ENCODE results near the gene KLF13.

Gene KLF13

DNA sequence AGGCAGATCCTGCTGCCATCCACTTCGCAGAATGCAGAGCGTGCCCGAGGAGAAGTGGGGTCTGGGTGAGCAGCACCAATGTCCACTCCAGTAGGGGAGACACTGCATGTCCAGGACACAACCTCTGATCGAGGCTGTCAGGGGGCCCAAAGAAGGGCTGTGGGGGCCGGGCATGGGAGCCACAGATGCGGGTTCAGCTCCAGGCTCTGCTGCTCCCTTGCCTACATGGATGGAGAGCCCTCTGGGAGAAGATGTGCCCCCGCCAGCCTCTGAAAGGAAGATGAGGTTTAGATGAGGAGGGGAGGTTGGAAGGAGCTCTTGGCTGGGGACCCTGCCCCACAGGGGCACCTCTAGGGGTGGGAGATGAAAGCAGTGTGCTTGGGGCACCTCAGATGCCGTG is 75.4 kb downstream of the KLF13 start:
- peaks cover 11% of the 10 kb centered on the region; the same call in 1 of the 2 replicates for H3K4me1 ChIP-seq (ENCODE audit: low read length)
- H3K9me3 ChIP-seq (replicated peaks; ENCODE audit: insufficient read depth, low read length) = no peaks in the 10 kb centered on the region
- H3K9ac ChIP-seq (ENCODE audit: low read length) = no peak overlapping the region
- 0 out of 2 replicates have a peak, but pooled peaks cover 5% of the 10 kb centered on the region for H3F3A ChIP-seq (ENCODE audit: insufficient read depth, low read length)
- H3K9me2 ChIP-seq (replicated peaks; ENCODE audit: insufficient read depth, low read length) = no peaks in the 10 kb centered on the region
- no peaks in the 10 kb centered on the region for H3K36me3 ChIP-seq (replicated peaks; ENCODE audit: insufficient read depth, low read length)
- H3K79me2 ChIP-seq (ENCODE audit: low read length) = no peaks in the 10 kb centered on the region
- H3K27ac ChIP-seq (ENCODE audit: low read length) = no peak overlapping the region
- no peak overlapping the region for H3K4me2 ChIP-seq (ENCODE audit: low read depth, low read length)
- no peaks in the 10 kb centered on the region for H3K27me3 ChIP-seq (replicated peaks; ENCODE audit: insufficient read depth, low read length)
- DNase-seq = no peak
- no peak overlapping the region for H3K4me3 ChIP-seq (ENCODE audit: low read length)
- no peaks in the 10 kb centered on the region for H4K20me1 ChIP-seq (ENCODE audit: insufficient read depth, low read length)
- TF ChIP-seq EZH2phosphoT487 (IDR thresholded peaks at IDR 0.05; ENCODE audit: low read length) (no peak), EZH2 (optimal IDR thresholded peaks at IDR 0.05; ENCODE audit: low read depth, low read length) (no peak)
- TF ChIP-seq, protein P1, sequence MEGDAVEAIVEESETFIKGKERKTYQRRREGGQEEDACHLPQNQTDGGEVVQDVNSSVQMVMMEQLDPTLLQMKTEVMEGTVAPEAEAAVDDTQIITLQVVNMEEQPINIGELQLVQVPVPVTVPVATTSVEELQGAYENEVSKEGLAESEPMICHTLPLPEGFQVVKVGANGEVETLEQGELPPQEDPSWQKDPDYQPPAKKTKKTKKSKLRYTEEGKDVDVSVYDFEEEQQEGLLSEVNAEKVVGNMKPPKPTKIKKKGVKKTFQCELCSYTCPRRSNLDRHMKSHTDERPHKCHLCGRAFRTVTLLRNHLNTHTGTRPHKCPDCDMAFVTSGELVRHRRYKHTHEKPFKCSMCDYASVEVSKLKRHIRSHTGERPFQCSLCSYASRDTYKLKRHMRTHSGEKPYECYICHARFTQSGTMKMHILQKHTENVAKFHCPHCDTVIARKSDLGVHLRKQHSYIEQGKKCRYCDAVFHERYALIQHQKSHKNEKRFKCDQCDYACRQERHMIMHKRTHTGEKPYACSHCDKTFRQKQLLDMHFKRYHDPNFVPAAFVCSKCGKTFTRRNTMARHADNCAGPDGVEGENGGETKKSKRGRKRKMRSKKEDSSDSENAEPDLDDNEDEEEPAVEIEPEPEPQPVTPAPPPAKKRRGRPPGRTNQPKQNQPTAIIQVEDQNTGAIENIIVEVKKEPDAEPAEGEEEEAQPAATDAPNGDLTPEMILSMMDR (IDR thresholded peaks at IDR 0.05; ENCODE audit: low read length) = no peak
- H2AFZ ChIP-seq (ENCODE audit: low read length) = no peak overlapping the region

DNA sequence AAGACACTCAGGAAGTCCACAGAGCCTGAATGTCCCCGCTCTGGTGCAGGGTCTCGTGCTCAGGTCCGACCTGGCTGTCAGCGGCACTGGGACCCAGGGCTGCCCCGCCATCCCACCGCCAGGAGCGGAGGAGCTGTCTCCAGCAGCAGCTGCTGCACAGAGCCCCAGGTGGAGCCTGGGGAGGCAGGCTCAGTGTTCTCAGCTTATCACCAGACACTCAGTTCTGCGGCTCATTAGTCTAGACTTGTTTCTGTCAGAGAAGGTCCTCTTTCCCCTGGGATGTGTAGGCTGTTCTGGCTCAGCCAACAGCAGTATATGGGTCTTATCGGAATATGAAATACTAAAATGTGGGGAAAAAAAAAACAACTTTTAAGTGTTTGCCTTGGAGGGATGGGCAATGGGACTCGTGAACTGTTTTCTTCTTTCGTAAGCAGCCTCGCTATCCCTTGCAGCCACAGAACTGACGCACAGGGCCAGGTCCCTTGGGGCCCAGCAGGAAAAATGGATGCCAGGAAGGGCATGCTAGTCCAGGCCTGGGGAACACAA is 75.9 kb downstream of the KLF13 start:
- Histone ChIP-seq H3K27ac (ENCODE audit: low read length) (no peak overlapping the region), H3F3A (ENCODE audit: insufficient read depth, low read length) (0 out of 2 replicates have a peak, but pooled peaks cover 5% of the 10 kb centered on the region), H2AFZ (ENCODE audit: low read length) (no peak overlapping the region), H4K20me1 (ENCODE audit: insufficient read depth, low read length) (no peaks in the 10 kb centered on the region), H3K27me3 (replicated peaks; ENCODE audit: insufficient read depth, low read length) (no peaks in the 10 kb centered on the region), H3K9ac (ENCODE audit: low read length) (no peak overlapping the region), H3K4me1 (ENCODE audit: low read length) (peaks cover 11% of the 10 kb centered on the region; the same call in 1 of the 2 replicates), H3K9me2 (replicated peaks; ENCODE audit: insufficient read depth, low read length) (no peaks in the 10 kb centered on the region), H3K4me3 (ENCODE audit: low read length) (no peak overlapping the region), H3K79me2 (ENCODE audit: low read length) (no peaks in the 10 kb centered on the region), H3K36me3 (replicated peaks; ENCODE audit: insufficient read depth, low read length) (no peaks in the 10 kb centered on the region), H3K4me2 (ENCODE audit: low read depth, low read length) (no peak overlapping the region), H3K9me3 (replicated peaks; ENCODE audit: insufficient read depth, low read length) (no peaks in the 10 kb centered on the region)
- DNase-seq = no peak
- no peak for TF ChIP-seq EZH2phosphoT487 (IDR thresholded peaks at IDR 0.05; ENCODE audit: low read length)
- TF ChIP-seq, protein P1 (IDR thresholded peaks at IDR 0.05; ENCODE audit: low read length) = no peak
- TF ChIP-seq EZH2 (optimal IDR thresholded peaks at IDR 0.05; ENCODE audit: low read depth, low read length) = no peak

DNA sequence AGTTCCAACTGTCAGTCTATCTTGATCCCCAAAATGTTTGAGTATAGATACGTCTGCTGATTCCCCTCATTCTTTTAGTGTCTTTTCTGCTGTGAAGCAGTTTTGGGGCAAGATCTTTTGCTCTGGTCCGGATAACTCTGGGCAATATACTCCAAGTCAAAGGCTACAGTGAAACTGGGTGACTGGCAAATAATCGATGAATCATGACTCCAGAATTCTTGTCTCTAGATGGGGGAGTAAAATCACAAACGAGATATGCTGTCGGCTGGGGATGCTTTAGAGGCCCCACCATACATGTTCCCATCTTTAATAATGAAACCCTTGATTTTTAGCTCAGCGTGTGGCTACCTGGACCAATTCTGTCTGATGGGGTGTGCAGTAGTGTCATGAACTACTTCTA is 76.5 kb downstream of the KLF13 start:
- Histone ChIP-seq H3K4me3 (ENCODE audit: low read length) (no peak overlapping the region), H3K4me1 (ENCODE audit: low read length) (peaks cover 11% of the 10 kb centered on the region; the same call in 1 of the 2 replicates), H3K9ac (ENCODE audit: low read length) (no peak overlapping the region), H3K36me3 (replicated peaks; ENCODE audit: insufficient read depth, low read length) (no peaks in the 10 kb centered on the region), H3K4me2 (ENCODE audit: low read depth, low read length) (no peak overlapping the region), H3F3A (ENCODE audit: insufficient read depth, low read length) (0 out of 2 replicates have a peak, but pooled peaks cover 5% of the 10 kb centered on the region), H4K20me1 (ENCODE audit: insufficient read depth, low read length) (no peaks in the 10 kb centered on the region), H3K9me2 (replicated peaks; ENCODE audit: insufficient read depth, low read length) (no peaks in the 10 kb centered on the region), H3K79me2 (ENCODE audit: low read length) (no peaks in the 10 kb centered on the region), H3K9me3 (replicated peaks; ENCODE audit: insufficient read depth, low read length) (no peaks in the 10 kb centered on the region), H3K27ac (ENCODE audit: low read length) (no peak overlapping the region), H2AFZ (ENCODE audit: low read length) (no peak overlapping the region), H3K27me3 (replicated peaks; ENCODE audit: insufficient read depth, low read length) (no peaks in the 10 kb centered on the region)
- no peak for TF ChIP-seq EZH2phosphoT487 (IDR thresholded peaks at IDR 0.05; ENCODE audit: low read length)
- no peak for TF ChIP-seq EZH2 (optimal IDR thresholded peaks at IDR 0.05; ENCODE audit: low read depth, low read length)
- TF ChIP-seq, protein P1 (IDR thresholded peaks at IDR 0.05; ENCODE audit: low read length) = no peak
- no peak for DNase-seq
